Rectal smooth muscle tissue (tissue), 1 donor: ENCODE measurements around the gene MLPH.

Experiments
- H3K27ac ChIP-seq: one replicate; pipeline ENCODE4 v1.7.0; 2013; ENCODE audit warnings: low read depth, low read length, inconsistent platforms
- H3K27me3 ChIP-seq: one replicate; pipeline ENCODE4 v1.7.0; 2013; ENCODE audit warnings: low read length; ENCODE audit not compliant: control insufficient read depth, insufficient read depth
- H3K36me3 ChIP-seq: one replicate; pipeline ENCODE4 v1.7.0; 2013; ENCODE audit warnings: low read length; ENCODE audit not compliant: control insufficient read depth, insufficient read depth
- H3K4me1 ChIP-seq: one replicate; pipeline ENCODE4 v1.7.0; 2013; ENCODE audit warnings: low read length; ENCODE audit not compliant: control insufficient read depth, insufficient read depth
- H3K4me3 ChIP-seq: one replicate; pipeline ENCODE4 v1.7.0; 2013; ENCODE audit warnings: low read length
- H3K9ac ChIP-seq: one replicate; pipeline ENCODE4 v1.7.0; 2013; ENCODE audit warnings: low read length

Gene MLPH

GRCh38 chr2:237549643-237550415 is 62.8 kb downstream of the MLPH start:
- Histone ChIP-seq H3K27me3 (no peaks in the 10 kb centered on the region), H3K9ac (no peak overlapping the region), H3K4me3 (no peak overlapping the region), H3K27ac (no peak overlapping the region), H3K4me1 (no peaks in the 10 kb centered on the region), H3K36me3 (peaks cover 3% of the 10 kb centered on the region)

GRCh38 chr2:237551071-237551574 is 64.1 kb downstream of the MLPH start:
- H3K4me3 ChIP-seq: no peak overlapping the region
- no peak overlapping the region for H3K27ac ChIP-seq
- H3K4me1 ChIP-seq: no peaks in the 10 kb centered on the region
- no peak overlapping the region for H3K9ac ChIP-seq
- H3K36me3 ChIP-seq: peaks cover 3% of the 10 kb centered on the region
- H3K27me3 ChIP-seq: no peaks in the 10 kb centered on the region

DNA sequence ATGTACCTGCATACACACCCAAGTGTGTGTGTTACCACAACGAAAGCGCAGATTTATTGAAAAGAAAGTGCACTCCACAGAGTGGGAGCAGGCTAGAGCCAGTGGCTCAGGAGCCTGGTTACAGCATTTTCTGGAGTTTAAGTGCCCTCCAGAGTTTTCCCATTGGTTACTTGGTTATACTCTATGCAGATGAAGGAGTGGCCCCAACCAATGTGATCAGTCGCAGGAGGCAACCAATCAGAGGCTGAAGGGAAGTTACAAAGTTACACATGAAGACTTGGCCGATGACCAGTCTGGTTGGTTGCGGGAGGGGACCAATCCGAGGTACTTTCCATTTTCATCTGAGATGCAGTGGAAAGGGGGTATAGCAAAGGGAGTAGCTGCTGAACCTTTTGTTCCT is 65.9 kb downstream of the MLPH start:
- Histone ChIP-seq H3K27ac (no peak overlapping the region), H3K4me3 (no peak overlapping the region), H3K4me1 (no peaks in the 10 kb centered on the region), H3K27me3 (no peaks in the 10 kb centered on the region), H3K36me3 (peaks cover 3% of the 10 kb centered on the region), H3K9ac (no peak overlapping the region)

DNA sequence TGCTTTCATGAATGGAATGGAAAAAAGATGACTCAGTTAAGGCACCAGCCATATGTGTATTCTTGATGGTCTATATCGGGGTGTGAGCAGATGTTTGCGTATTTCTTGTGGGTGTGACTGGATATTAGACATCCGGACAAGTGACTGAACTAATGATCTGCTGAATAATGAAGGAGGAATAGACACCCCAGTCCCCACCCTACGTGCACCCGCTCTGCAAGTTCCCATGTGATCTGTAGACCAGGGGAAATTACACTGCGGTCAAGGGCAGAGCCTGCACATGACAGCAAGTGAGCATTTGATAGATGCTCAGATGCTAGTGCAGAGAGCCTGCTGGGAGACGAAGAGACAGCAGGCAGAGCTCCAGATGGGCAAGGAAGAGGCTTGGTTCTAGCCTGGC is 66.9 kb downstream of the MLPH start:
- peaks cover 3% of the 10 kb centered on the region for H3K36me3 ChIP-seq

GRCh38 chr2:237555560-237555959 is 68.5 kb downstream of the MLPH start:
- H3K9ac ChIP-seq: no peak overlapping the region
- H3K27me3 ChIP-seq: no peaks in the 10 kb centered on the region
- H3K36me3 ChIP-seq: peaks cover 3% of the 10 kb centered on the region
- H3K27ac ChIP-seq: no peak overlapping the region
- no peak overlapping the region for H3K4me3 ChIP-seq
- no peaks in the 10 kb centered on the region for H3K4me1 ChIP-seq

More for the DNA sequence above, 66.9 kb downstream of the MLPH start:
- H3K4me3 ChIP-seq: no peak overlapping the region
- H3K4me1 ChIP-seq: no peaks in the 10 kb centered on the region
- H3K27me3 ChIP-seq: no peaks in the 10 kb centered on the region
- no peak overlapping the region for H3K27ac ChIP-seq
- no peak overlapping the region for H3K9ac ChIP-seq

- no peaks in the 10 kb centered on the region for H3K27me3 ChIP-seq
- peaks cover 3% of the 10 kb centered on the region for H3K36me3 ChIP-seq
These were observed 70.0 kb downstream of the MLPH start for GRCh38 chr2:237556773-237557632.

DNA sequence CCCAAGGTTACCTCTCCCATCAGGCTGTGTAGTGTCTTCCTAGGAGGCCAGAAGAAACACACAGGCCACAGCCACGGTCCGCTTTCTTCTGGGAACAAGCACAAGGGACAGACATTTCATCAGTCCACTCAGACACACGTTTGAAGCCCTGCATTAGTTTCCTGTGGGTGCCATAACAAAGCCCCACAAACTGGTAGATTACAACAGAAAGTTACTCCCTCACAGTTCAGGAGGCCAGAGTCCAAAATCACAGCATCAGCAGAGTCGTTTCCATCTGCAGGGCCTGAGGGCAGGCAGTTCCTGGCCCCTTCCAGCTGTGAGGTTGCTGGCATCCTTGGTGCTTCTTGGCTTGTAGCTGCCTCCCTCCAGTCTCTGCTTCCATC is 70.6 kb downstream of the MLPH start:
- no peak overlapping the region for H3K4me3 ChIP-seq

More at GRCh38 chr2:237556773-237557632, 70.0 kb downstream of the MLPH start:
- Histone ChIP-seq H3K27ac (no peak overlapping the region), H3K4me1 (no peaks in the 10 kb centered on the region), H3K9ac (no peak overlapping the region), H3K4me3 (no peak overlapping the region)

DNA sequence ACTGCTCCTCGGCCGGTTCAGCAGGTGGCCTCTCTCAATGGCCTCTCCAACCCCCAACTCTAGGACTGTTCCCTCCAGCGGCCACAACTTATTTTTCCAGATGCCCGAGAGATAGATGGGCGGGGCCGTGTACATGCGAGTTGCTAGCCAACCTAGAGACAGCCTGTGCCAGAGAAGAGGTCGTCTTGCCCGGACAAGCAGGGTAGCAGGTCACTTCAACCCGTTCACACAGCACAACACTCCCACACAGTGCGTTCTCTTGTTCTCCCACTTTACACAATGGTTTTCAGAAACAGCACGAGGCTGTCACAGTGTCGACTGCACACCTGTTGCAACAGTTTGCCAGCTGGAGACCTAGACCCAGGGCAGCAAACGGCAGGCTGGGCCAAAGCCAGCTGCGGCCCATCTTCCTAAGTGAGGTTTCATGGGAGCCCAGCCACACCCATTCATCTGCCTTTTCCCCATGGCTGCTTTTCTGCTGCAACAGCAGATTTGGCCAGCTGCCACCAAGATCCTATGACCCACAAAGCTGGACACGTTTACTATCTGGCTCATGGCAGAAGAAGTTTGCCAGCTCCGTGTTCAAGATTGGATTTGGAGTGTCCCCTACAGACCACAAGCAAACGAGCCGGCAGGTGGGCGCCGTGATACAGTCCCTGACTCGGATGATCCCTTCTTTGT is 72.0 kb downstream of the MLPH start:
- H3K4me3 ChIP-seq: no peak overlapping the region
- no peak overlapping the region for H3K9ac ChIP-seq
- H3K36me3 ChIP-seq: peaks cover 3% of the 10 kb centered on the region
- H3K4me1 ChIP-seq: no peaks in the 10 kb centered on the region
- no peak overlapping the region for H3K27ac ChIP-seq
- H3K27me3 ChIP-seq: no peaks in the 10 kb centered on the region

More for the DNA sequence above, 70.6 kb downstream of the MLPH start:
- H3K4me1 ChIP-seq: no peaks in the 10 kb centered on the region
- peaks cover 3% of the 10 kb centered on the region for H3K36me3 ChIP-seq
- no peak overlapping the region for H3K27ac ChIP-seq
- H3K27me3 ChIP-seq: no peaks in the 10 kb centered on the region
- no peak overlapping the region for H3K9ac ChIP-seq

GRCh38 chr2:237561221-237561620 is 74.2 kb downstream of the MLPH start:
- Histone ChIP-seq H3K27me3 (no peaks in the 10 kb centered on the region), H3K4me1 (no peaks in the 10 kb centered on the region), H3K36me3 (no peaks in the 10 kb centered on the region), H3K4me3 (no peak overlapping the region), H3K27ac (no peak overlapping the region), H3K9ac (no peak overlapping the region)

- no peaks in the 10 kb centered on the region for H3K27me3 ChIP-seq
- H3K36me3 ChIP-seq: no peaks in the 10 kb centered on the region
- H3K4me1 ChIP-seq: no peaks in the 10 kb centered on the region
- H3K27ac ChIP-seq: no peak overlapping the region
- H3K9ac ChIP-seq: no peak overlapping the region
- no peak overlapping the region for H3K4me3 ChIP-seq
These were observed 76.8 kb downstream of the MLPH start for GRCh38 chr2:237563816-237564215.

GRCh38 chr2:237564526-237565131 is 77.6 kb downstream of the MLPH start:
- H3K27ac ChIP-seq: no peak overlapping the region
- H3K27me3 ChIP-seq: no peaks in the 10 kb centered on the region
- no peak overlapping the region for H3K4me3 ChIP-seq
- H3K9ac ChIP-seq: no peak overlapping the region
- H3K36me3 ChIP-seq: no peaks in the 10 kb centered on the region
- H3K4me1 ChIP-seq: no peaks in the 10 kb centered on the region

GRCh38 chr2:237565974-237566373 is 78.9 kb downstream of the MLPH start:
- no peaks in the 10 kb centered on the region for H3K27me3 ChIP-seq
- H3K36me3 ChIP-seq: no peaks in the 10 kb centered on the region
- no peak overlapping the region for H3K9ac ChIP-seq
- H3K4me1 ChIP-seq: no peaks in the 10 kb centered on the region
- H3K4me3 ChIP-seq: no peak overlapping the region
- H3K27ac ChIP-seq: no peak overlapping the region
